ENCODE data around the gene ATP9A.
"Not testable (repeated sequence)": the region's sequence is repeated elsewhere in the genome, so short reads cannot be mapped to it uniquely, and the experiment has no call there.

The ATP9A gene

GRCh38 chr20:51772236-51772635, 4.0 kb upstream of the ATP9A start:
- FAIRE-seq (no peak), DNase-seq (ENCODE audit: insufficient read length, low spot score) (no peak)
- no peak for TF ChIP-seq POLR2A (IDR thresholded peaks at IDR 0.05; ENCODE audit: low read depth, low read length)
- no peak for TF ChIP-seq POU2F2 (IDR thresholded peaks at IDR 0.05; ENCODE audit: low read depth, low read length)
- TF ChIP-seq POLR2AphosphoS5 (IDR thresholded peaks at IDR 0.05; ENCODE audit: low read depth, low read length): no peak
- TF ChIP-seq PAX5 (IDR thresholded peaks at IDR 0.05; ENCODE audit: insufficient read depth, low read length, severe bottlenecking): no peak
- no peak for TF ChIP-seq SPI1 (IDR thresholded peaks at IDR 0.05; ENCODE audit: low read depth, low read length)
- no peak for TF ChIP-seq TAF1 (IDR thresholded peaks at IDR 0.05; ENCODE audit: low read depth, low read length)

- DNase-seq (ENCODE audit: insufficient read length, low spot score) (no peak), FAIRE-seq (no peak)
- TF ChIP-seq PAX5 (IDR thresholded peaks at IDR 0.05; ENCODE audit: insufficient read depth, low read length, severe bottlenecking) (no peak), TAF1 (IDR thresholded peaks at IDR 0.05; ENCODE audit: low read depth, low read length) (no peak), SPI1 (IDR thresholded peaks at IDR 0.05; ENCODE audit: low read depth, low read length) (no peak), POLR2A (IDR thresholded peaks at IDR 0.05; ENCODE audit: low read depth, low read length) (no peak), POLR2AphosphoS5 (IDR thresholded peaks at IDR 0.05; ENCODE audit: low read depth, low read length) (no peak), POU2F2 (IDR thresholded peaks at IDR 0.05; ENCODE audit: low read depth, low read length) (no peak)
Measured at GRCh38 chr20:51769976-51770615, 1.9 kb upstream of the ATP9A start.

- TF ChIP-seq POU2F2 (IDR thresholded peaks at IDR 0.05; ENCODE audit: low read depth, low read length) (no peak), POLR2AphosphoS5 (IDR thresholded peaks at IDR 0.05; ENCODE audit: low read depth, low read length) (no peak), SPI1 (IDR thresholded peaks at IDR 0.05; ENCODE audit: low read depth, low read length) (no peak), TAF1 (IDR thresholded peaks at IDR 0.05; ENCODE audit: low read depth, low read length) (no peak), PAX5 (IDR thresholded peaks at IDR 0.05; ENCODE audit: insufficient read depth, low read length, severe bottlenecking) (no peak), POLR2A (IDR thresholded peaks at IDR 0.05; ENCODE audit: low read depth, low read length) (no peak)
- FAIRE-seq (no peak), DNase-seq (ENCODE audit: insufficient read length, low spot score) (no peak)
Measured at GRCh38 chr20:51768759-51769517, 748 bp upstream of the ATP9A start.

GRCh38 chr20:51766994-51767866, 960 bp downstream of the ATP9A start:
- TF ChIP-seq POLR2AphosphoS5 (IDR thresholded peaks at IDR 0.05; ENCODE audit: low read depth, low read length) (no peak), POLR2A (IDR thresholded peaks at IDR 0.05; ENCODE audit: low read depth, low read length) (no peak), PAX5 (IDR thresholded peaks at IDR 0.05; ENCODE audit: insufficient read depth, low read length, severe bottlenecking) (no peak), POU2F2 (IDR thresholded peaks at IDR 0.05; ENCODE audit: low read depth, low read length) (no peak), TAF1 (IDR thresholded peaks at IDR 0.05; ENCODE audit: low read depth, low read length) (no peak), SPI1 (IDR thresholded peaks at IDR 0.05; ENCODE audit: low read depth, low read length) (no peak)
- FAIRE-seq (no peak), DNase-seq (ENCODE audit: insufficient read length, low spot score) (peak; percentile 25)

- not testable (repeated sequence) for DNase-seq (ENCODE audit: insufficient read length, low spot score); FAIRE-seq
Measured at GRCh38 chr20:51765381-51765780, 2.8 kb downstream of the ATP9A start.

GRCh38 chr20:51763965-51764602, 4.1 kb downstream of the ATP9A start:
- DNase-seq (ENCODE audit: insufficient read length, low spot score) (no peak), FAIRE-seq (no peak)
- no peak for TF ChIP-seq TAF1 (IDR thresholded peaks at IDR 0.05; ENCODE audit: low read depth, low read length)
- no peak for TF ChIP-seq PAX5 (IDR thresholded peaks at IDR 0.05; ENCODE audit: insufficient read depth, low read length, severe bottlenecking)
- no peak for TF ChIP-seq POU2F2 (IDR thresholded peaks at IDR 0.05; ENCODE audit: low read depth, low read length)
- TF ChIP-seq POLR2AphosphoS5 (IDR thresholded peaks at IDR 0.05; ENCODE audit: low read depth, low read length): no peak
- no peak for TF ChIP-seq POLR2A (IDR thresholded peaks at IDR 0.05; ENCODE audit: low read depth, low read length)
- TF ChIP-seq SPI1 (IDR thresholded peaks at IDR 0.05; ENCODE audit: low read depth, low read length): no peak

GRCh38 chr20:51760905-51761546, 7.2 kb downstream of the ATP9A start:
- TF ChIP-seq TAF1 (IDR thresholded peaks at IDR 0.05; ENCODE audit: low read depth, low read length): no peak
- TF ChIP-seq PAX5 (IDR thresholded peaks at IDR 0.05; ENCODE audit: insufficient read depth, low read length, severe bottlenecking): no peak
- no peak for TF ChIP-seq POLR2A (IDR thresholded peaks at IDR 0.05; ENCODE audit: low read depth, low read length)
- TF ChIP-seq POU2F2 (IDR thresholded peaks at IDR 0.05; ENCODE audit: low read depth, low read length): no peak
- no peak for TF ChIP-seq SPI1 (IDR thresholded peaks at IDR 0.05; ENCODE audit: low read depth, low read length)
- TF ChIP-seq POLR2AphosphoS5 (IDR thresholded peaks at IDR 0.05; ENCODE audit: low read depth, low read length): no peak
- DNase-seq (ENCODE audit: insufficient read length, low spot score): no peak
- no peak for FAIRE-seq

GRCh38 chr20:51759769-51760510, 8.2 kb downstream of the ATP9A start:
- DNase-seq (ENCODE audit: insufficient read length, low spot score) (no peak), FAIRE-seq (no peak)
- TF ChIP-seq TAF1 (IDR thresholded peaks at IDR 0.05; ENCODE audit: low read depth, low read length) (no peak), POLR2A (IDR thresholded peaks at IDR 0.05; ENCODE audit: low read depth, low read length) (no peak), POLR2AphosphoS5 (IDR thresholded peaks at IDR 0.05; ENCODE audit: low read depth, low read length) (no peak), POU2F2 (IDR thresholded peaks at IDR 0.05; ENCODE audit: low read depth, low read length) (no peak), PAX5 (IDR thresholded peaks at IDR 0.05; ENCODE audit: insufficient read depth, low read length, severe bottlenecking) (no peak)
